Spleen (tissue), 11 donors: ENCODE results near the gene UBAP2L. TPM values are rescaled to one million over a fixed set of nuclear protein-coding genes. Genes with fewer than 3 reads are reported as not detected.

Experiments used
- DNase-seq: peaks from one replicate; pipeline ENCODE4 v3.0.0-alpha.2; 2020
- H3K27ac ChIP-seq, 8 donors: fragments of 200-600 bp; sonication (generic) in 7 of 8; 1 replicate in 4 of 8; 2 replicates in 4 of 8; pipeline versions ENCODE4 v1.5.0 to v1.8.0; 2016 to 2021; ENCODE audit warnings: inconsistent platforms in 4 of 8, mild to moderate bottlenecking in 4 of 8, moderate library complexity in 1 of 8
- H3K27me3 ChIP-seq, 7 donors: fragments of 200-600 bp; sonication (generic) in 6 of 7; replicated peaks in 1 of 7; 1 replicate in 4 of 7; 2 replicates in 3 of 7; pipeline versions ENCODE4 v1.5.0 to v1.8.0; 2016 to 2021; ENCODE audit warnings: inconsistent platforms in 3 of 7, mild to moderate bottlenecking in 1 of 7
- H3K36me3 ChIP-seq, 6 donors: fragments of 200-600 bp; sonication (generic) in 5 of 6; 1 replicate in 4 of 6; 2 replicates in 2 of 6; pipeline versions ENCODE4 v1.5.0 to v1.8.0; 2016 to 2021; ENCODE audit warnings: inconsistent platforms in 2 of 6
- H3K4me1 ChIP-seq, 6 donors: fragments of 200-600 bp; sonication (generic) in 5 of 6; 1 replicate in 3 of 6; 2 replicates in 3 of 6; pipeline versions ENCODE4 v1.5.0 to v1.8.0; 2016 to 2021; ENCODE audit warnings: inconsistent platforms in 3 of 6
- H3K4me3 ChIP-seq, 8 donors: fragments of 200-600 bp; sonication (generic) in 7 of 8; 1 replicate in 4 of 8; 2 replicates in 4 of 8; pipeline versions ENCODE4 v1.5.0 to v1.8.0; 2016 to 2021; ENCODE audit warnings: inconsistent platforms in 4 of 8, mild to moderate bottlenecking in 4 of 8, moderate library complexity in 2 of 8
- H3K9me3 ChIP-seq, 8 donors: fragments of 200-600 bp; sonication (generic) in 7 of 8; 1 replicate in 4 of 8; 2 replicates in 4 of 8; pipeline versions ENCODE4 v1.5.0 to v1.8.0; 2016 to 2021; ENCODE audit warnings: inconsistent platforms in 4 of 8
- POLR2A ChIP-seq, 3 donors: fragments of 450-650 bp; IDR thresholded peaks; one replicate each; pipeline ENCODE4 v1.5.1; 2017; ENCODE audit warnings: antibody characterized with exemption in 3 of 3, mild to moderate bottlenecking in 1 of 3
- POLR2AphosphoS5 ChIP-seq, 3 donors: sonication (generic); formaldehyde crosslinking; IDR thresholded peaks; one replicate each; pipeline ENCODE4 v1.5.1; 2017; ENCODE audit warnings: antibody characterized with exemption in 3 of 3
- WGBS, 5 donors: extraction: QIAGEN DNeasy Blood & Tissue Kit in 3 of 5; methylation state at CpG; one replicate each; pipeline versions ENCODE4 v1.1.5 to v1.1.7; 2013 to 2018; 5-methylcytosine and 5-hydroxymethylcytosine counted together
- intact Hi-C: fragments of 100-400 bp; cut with DNase I; formaldehyde crosslinking; loops from one replicate; pipeline ENCODE4 v1.15.0; 2023; ENCODE audit warnings: low total_unique reads
- polyA plus RNA-seq, 3 donors: library from polyadenylated mRNA; stranded (reverse); fragments of 200-250 nt; gene quantifications; one replicate each; pipeline ENCODE4 v1.2.1, GENCODE V29; 2013
- total RNA-seq, 7 donors: library from RNA; depleted of rRNA in 3 of 7; stranded (reverse); fragments of >200 nt in 3 of 7; fragmentation: NEBNext Ultra II Directional in 4 of 7; extraction: Animal tissue kit (Norgen Biotek cat#: 25700) in 4 of 7; gene quantifications; one replicate each; pipeline versions ENCODE4 v1.1.0 to v1.2.1, GENCODE V29; 2016 to 2021
- TF ChIP-seq, protein P1 (sequence below), 11 experiments: fragments of 200-600 bp in 7 of 11; fragments of 450-650 bp in 4 of 11; sonication (generic) in 4 of 11; IDR thresholded peaks in 8 of 11; conservative IDR thresholded peaks in 3 of 11; 1 replicate in 7 of 11; 2 replicates in 4 of 11; pipeline versions ENCODE4 v1.4.0 to v1.8.0; 2016 to 2021; ENCODE audit warnings: antibody characterized with exemption in 11 of 11, inconsistent platforms in 4 of 11, mild to moderate bottlenecking in 1 of 11
- donor health status: healthy with polysubstance abuse.
- donor health status: DM: no; HTN: no; CAD: no; lungs with moderate emphysema.
- donor health status: DM: no; HTN: no; CAD: no.
- donor health status: Bipolar disorder and iron deficiency.
- donor health status: healthy.
- donor health status: DM: no; HTN: no; CAD: no.
- donor health status: DM: yes; HTN: yes; CAD: no.

The UBAP2L gene
- total and polyA plus RNA-seq, 10 donors = 36.8 to 156 (median 97.2) TPM

DNA sequence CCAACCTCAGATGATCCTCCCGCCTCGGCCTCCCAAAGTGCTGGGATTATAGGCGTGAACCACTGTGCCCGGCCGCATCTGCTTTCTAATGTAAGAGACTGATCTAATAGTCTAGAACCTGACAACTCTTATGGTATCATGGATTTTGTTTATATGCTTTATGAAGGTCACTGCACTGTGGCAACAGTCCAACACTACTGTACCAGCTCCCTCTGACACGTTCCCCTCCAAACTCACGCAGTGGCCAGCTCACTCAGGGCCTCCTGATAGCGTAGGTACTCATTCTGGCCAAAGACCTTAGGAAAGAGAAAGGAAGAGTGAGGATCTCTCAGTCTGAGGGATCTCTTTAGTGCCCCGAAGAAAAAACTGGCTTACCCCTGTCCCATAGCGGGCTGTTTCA lies 8.7 kb upstream of the UBAP2L start:
- H3K27ac ChIP-seq = no peak overlapping the region
- H3K4me3 ChIP-seq = no peak overlapping the region
- H3K27me3 ChIP-seq = no peaks in the 10 kb centered on the region
- DNase-seq = no peak
- H3K36me3 ChIP-seq = peaks cover 14 to 98% (median 84%) of the 10 kb centered on the region in 6 donors
- peaks cover 0 to 15% (median 1%) of the 10 kb centered on the region in 6 donors for H3K4me1 ChIP-seq
- 91 to 99% (median 97%) methylated on average over 10 of the region's 10 CpGs for WGBS, 5 donors
- TF ChIP-seq POLR2A (IDR thresholded peaks at IDR 0.05) (no peak), POLR2AphosphoS5 (IDR thresholded peaks at IDR 0.05) (no peak)
- TF ChIP-seq, protein P1, sequence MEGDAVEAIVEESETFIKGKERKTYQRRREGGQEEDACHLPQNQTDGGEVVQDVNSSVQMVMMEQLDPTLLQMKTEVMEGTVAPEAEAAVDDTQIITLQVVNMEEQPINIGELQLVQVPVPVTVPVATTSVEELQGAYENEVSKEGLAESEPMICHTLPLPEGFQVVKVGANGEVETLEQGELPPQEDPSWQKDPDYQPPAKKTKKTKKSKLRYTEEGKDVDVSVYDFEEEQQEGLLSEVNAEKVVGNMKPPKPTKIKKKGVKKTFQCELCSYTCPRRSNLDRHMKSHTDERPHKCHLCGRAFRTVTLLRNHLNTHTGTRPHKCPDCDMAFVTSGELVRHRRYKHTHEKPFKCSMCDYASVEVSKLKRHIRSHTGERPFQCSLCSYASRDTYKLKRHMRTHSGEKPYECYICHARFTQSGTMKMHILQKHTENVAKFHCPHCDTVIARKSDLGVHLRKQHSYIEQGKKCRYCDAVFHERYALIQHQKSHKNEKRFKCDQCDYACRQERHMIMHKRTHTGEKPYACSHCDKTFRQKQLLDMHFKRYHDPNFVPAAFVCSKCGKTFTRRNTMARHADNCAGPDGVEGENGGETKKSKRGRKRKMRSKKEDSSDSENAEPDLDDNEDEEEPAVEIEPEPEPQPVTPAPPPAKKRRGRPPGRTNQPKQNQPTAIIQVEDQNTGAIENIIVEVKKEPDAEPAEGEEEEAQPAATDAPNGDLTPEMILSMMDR (IDR thresholded peaks at IDR 0.05 in 8 of 11, conservative IDR thresholded peaks at IDR 0.05 in 3 of 11) = no peak
- no peaks in the 10 kb centered on the region for H3K9me3 ChIP-seq
- intact Hi-C loops = no loop called here

DNA sequence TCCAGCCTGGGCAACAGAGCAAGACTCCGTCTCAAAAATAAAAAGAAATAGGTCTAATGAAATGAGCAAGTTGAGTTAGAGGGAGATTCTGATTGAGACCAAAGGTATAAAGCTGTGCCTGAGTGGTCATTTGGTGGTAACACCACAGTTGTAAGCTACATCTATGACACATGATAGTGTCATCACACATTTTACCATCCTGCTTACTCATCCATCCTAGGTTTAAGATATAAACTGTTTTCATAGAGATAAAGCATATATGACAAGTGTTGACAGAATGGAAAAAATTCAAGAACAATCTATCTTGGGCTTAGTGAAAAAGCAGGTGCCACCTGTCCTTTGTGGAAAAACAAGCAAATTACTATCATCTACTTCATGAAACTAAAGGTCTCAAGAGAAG lies 7.5 kb upstream of the UBAP2L start:
- TF ChIP-seq, protein P1 (IDR thresholded peaks at IDR 0.05 in 8 of 11, conservative IDR thresholded peaks at IDR 0.05 in 3 of 11) = no peak
- TF ChIP-seq POLR2AphosphoS5 (IDR thresholded peaks at IDR 0.05) = no peak
- TF ChIP-seq POLR2A (IDR thresholded peaks at IDR 0.05) = no peak
- H3K27me3 ChIP-seq = no peaks in the 10 kb centered on the region
- WGBS, 5 donors = 89 to 100% (median 96%) methylated on average over 1 of the region's 1 CpG
- intact Hi-C loops = no loop called here
- no peak overlapping the region for H3K4me3 ChIP-seq
- no peak for DNase-seq
- H3K36me3 ChIP-seq = peaks cover 14 to 98% (median 82%) of the 10 kb centered on the region in 6 donors
- H3K4me1 ChIP-seq = peaks cover 8 to 27% (median 13%) of the 10 kb centered on the region in 6 donors
- H3K27ac ChIP-seq = no peak overlapping the region
- no peaks in the 10 kb centered on the region for H3K9me3 ChIP-seq

DNA sequence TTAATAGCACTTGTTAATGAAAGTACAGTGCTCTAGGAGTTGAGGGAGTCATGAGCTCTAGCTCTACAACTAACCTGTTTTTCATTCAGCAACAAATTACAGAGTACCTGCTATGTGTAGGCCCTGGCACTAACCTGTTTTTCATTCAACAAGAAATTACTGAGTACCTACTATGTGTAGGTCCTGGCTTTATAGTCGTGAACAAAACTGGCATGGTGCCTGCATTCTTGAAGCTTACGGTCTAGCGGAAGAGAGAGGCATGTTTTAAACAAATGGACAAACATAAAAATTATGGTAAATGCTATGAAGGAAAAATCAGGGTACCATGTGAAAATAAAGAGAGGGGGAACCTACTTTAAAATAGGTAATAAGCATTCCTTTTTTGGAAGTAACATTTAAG lies 2.2 kb upstream of the UBAP2L start:
- Histone ChIP-seq H3K27me3 (no peaks in the 10 kb centered on the region), H3K9me3 (no peaks in the 10 kb centered on the region), H3K27ac (no peak overlapping the region), H3K36me3 (peaks cover 0 to 54% (median 34%) of the 10 kb centered on the region in 6 donors), H3K4me3 (peak overlapping the region in 4 of 8 donors; percentile 66 to 80 (median 74)), H3K4me1 (peaks cover 34 to 64% (median 52%) of the 10 kb centered on the region in 6 donors)
- TF ChIP-seq POLR2A (IDR thresholded peaks at IDR 0.05) (no peak), POLR2AphosphoS5 (IDR thresholded peaks at IDR 0.05) (no peak)
- TF ChIP-seq, protein P1 (IDR thresholded peaks at IDR 0.05 in 8 of 11, conservative IDR thresholded peaks at IDR 0.05 in 3 of 11) = no peak
- 73 to 84% (median 79%) methylated on average over 3 of the region's 3 CpGs for WGBS, 5 donors
- intact Hi-C loops = no loop called here
- DNase-seq = no peak

DNA sequence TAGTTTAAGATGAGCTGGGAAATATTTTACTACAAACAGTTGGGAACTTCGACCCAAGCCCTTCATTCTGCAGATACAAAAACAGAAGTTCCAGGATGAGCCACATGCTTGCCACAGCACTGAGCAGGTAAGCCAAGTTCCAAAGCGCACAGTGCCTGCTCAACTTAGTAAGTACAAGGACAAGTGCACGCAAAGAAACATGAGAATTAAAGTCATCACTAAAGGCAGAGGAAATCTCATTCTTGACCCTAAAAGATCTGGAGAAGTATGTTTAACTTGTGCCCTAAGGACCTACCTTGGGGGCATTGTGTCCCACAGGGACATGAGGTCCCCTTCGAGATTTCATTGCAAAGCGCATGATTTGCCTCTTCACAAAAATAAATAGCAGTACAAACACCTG lies 1.2 kb upstream of the UBAP2L start:
- no peak for TF ChIP-seq POLR2A (IDR thresholded peaks at IDR 0.05)
- TF ChIP-seq, protein P1 (IDR thresholded peaks at IDR 0.05 in 8 of 11, conservative IDR thresholded peaks at IDR 0.05 in 3 of 11) = no peak
- TF ChIP-seq POLR2AphosphoS5 (IDR thresholded peaks at IDR 0.05) = no peak
- Histone ChIP-seq H3K4me1 (peaks cover 41 to 73% (median 62%) of the 10 kb centered on the region in 6 donors), H3K4me3 (peak overlapping the region; percentile 66 to 83 (median 74)), H3K27ac (peak overlapping the region; percentile 92 to 99 (median 97)), H3K9me3 (no peaks in the 10 kb centered on the region), H3K36me3 (peaks cover 0 to 44% (median 24%) of the 10 kb centered on the region in 6 donors), H3K27me3 (no peaks in the 10 kb centered on the region)
- DNase-seq = no peak
- WGBS, 5 donors = 4 to 17% (median 11%) methylated on average over 5 of the region's 5 CpGs
- intact Hi-C loops = no loop called here
